ENCODE data around the gene CHL1.

DNA sequence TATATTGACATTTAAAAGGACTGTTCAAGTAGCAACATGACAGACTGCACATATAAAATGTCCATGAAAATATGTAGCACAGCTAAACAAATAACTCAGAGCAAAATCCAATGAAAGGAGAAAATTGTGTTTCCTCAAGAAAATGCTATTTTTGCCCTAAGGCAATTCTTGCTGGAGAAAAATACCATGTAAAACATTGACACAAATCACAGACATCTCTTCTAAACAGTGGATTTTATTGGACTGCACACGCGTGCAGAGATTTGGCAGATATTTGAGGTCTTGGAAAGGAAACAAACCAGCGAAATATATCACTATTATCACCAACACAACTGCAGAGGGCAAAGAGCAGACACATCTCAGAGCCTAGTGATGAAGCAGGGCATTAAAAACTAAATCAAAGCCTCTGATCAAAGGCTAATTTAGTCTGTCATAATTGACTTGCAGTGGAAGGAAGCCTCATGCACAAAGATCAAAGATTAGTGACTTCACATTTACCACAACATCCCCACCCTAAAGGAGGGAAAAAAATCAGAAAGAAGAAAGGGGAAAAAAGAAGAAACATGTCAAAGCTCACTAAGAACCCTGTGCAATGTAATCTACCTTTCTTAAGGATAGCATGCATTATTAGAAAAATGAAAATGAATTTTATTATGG is 52.4 kb downstream of the CHL1 start:
- TF ChIP-seq GATA2 (IDR thresholded peaks at IDR 0.05; ENCODE audit: low read depth, low read length): no peak
- no peak for TF ChIP-seq GATA3 (IDR thresholded peaks at IDR 0.05; ENCODE audit: low read depth, low read length)
